Transverse colon (tissue), 4 donors: ENCODE measurements around the gene OSBPL9. TPM values are rescaled to one million over a fixed set of nuclear protein-coding genes. Genes with fewer than 3 reads are reported as not detected.

ENCODE experiments used
- DNase-seq: peaks from one replicate; pipeline ENCODE4 v3.0.0-alpha.2; 2019
- H3K27ac ChIP-seq, 4 donors: fragments of 200-600 bp; sonication (generic); 2 replicates each; pipeline ENCODE4 v1.5.1; 2016 to 2018; ENCODE audit warnings: inconsistent platforms in 4 of 4
- H3K27me3 ChIP-seq: fragments of 200-600 bp; sonication (generic); 2 replicates; pipeline ENCODE4 v1.5.1; 2017; ENCODE audit warnings: inconsistent platforms
- H3K36me3 ChIP-seq, 4 donors: fragments of 200-600 bp; sonication (generic); 2 replicates each; pipeline ENCODE4 v1.5.1; 2017 to 2019; ENCODE audit warnings: inconsistent platforms in 4 of 4
- H3K4me1 ChIP-seq, 4 donors: fragments of 200-600 bp; sonication (generic); 2 replicates each; pipeline ENCODE4 v1.5.1; 2017 to 2020; ENCODE audit warnings: inconsistent platforms in 4 of 4
- H3K4me3 ChIP-seq, 4 donors: fragments of 200-600 bp; sonication (generic); 1 replicate in 1 of 4; 2 replicates in 3 of 4; pipeline versions ENCODE4 v1.5.1 to v1.6.1; 2017 to 2019; ENCODE audit warnings: inconsistent platforms in 4 of 4
- H3K9me3 ChIP-seq, 2 donors: fragments of 200-600 bp; sonication (generic); 2 replicates each; pipeline ENCODE4 v1.5.1; 2017 to 2019; ENCODE audit warnings: inconsistent platforms in 2 of 2
- CTCF ChIP-seq, 5 experiments: fragments of 200-600 bp in 3 of 5; fragments of 450-650 bp in 2 of 5; sonication (generic) in 3 of 5; IDR thresholded peaks; 1 replicate in 2 of 5; 2 replicates in 3 of 5; pipeline ENCODE4 v1.5.1; 2016 to 2017; ENCODE audit warnings: antibody characterized with exemption in 5 of 5, inconsistent platforms in 3 of 5, mild to moderate bottlenecking in 2 of 5, moderate library complexity in 1 of 5
- EP300 ChIP-seq: sonication (generic); formaldehyde crosslinking; IDR thresholded peaks from one replicate; pipeline ENCODE4 v1.6.1; 2017; ENCODE audit warnings: antibody characterized with exemption, low read depth
- POLR2A ChIP-seq: fragments of 450-650 bp; IDR thresholded peaks from one replicate; pipeline ENCODE4 v1.6.1; 2016; ENCODE audit warnings: antibody characterized with exemption, mild to moderate bottlenecking, moderate library complexity
- POLR2AphosphoS5 ChIP-seq, 3 donors: sonication (generic); formaldehyde crosslinking; IDR thresholded peaks; one replicate each; pipeline ENCODE4 v1.6.1; 2016; ENCODE audit warnings: antibody characterized with exemption in 3 of 3
- WGBS, 2 donors: methylation state at CpG; one replicate each; pipeline ENCODE4 v1.1.5; 2018; ENCODE audit warnings: low coverage in 1 of 2; 5-methylcytosine and 5-hydroxymethylcytosine counted together
- in situ Hi-C, 4 donors: fragments of 200-750 bp; cut with MboI; loops; one replicate each; pipeline versions ENCODE4 v1.15.0 to v1.15.1; 2017; ENCODE audit warnings: low sequenced_read_pairs in 3 of 4, low pct_ligation_motif_present in 1 of 4, low pct_unique_long_range_greater_than_20kb in 1 of 4
- intact Hi-C: fragments of 100-400 bp; cut with DNase I; formaldehyde crosslinking; loops from one replicate; pipeline ENCODE4 v1.15.1; 2023; ENCODE audit warnings: low total_unique reads
- total RNA-seq, 4 donors: library from RNA; depleted of rRNA; stranded (reverse); fragments of >200 nt; gene quantifications; one replicate each; pipeline ENCODE4 v1.1.0, GENCODE V29; 2016

Gene OSBPL9
- total RNA-seq, 4 donors from 2014 or later = 56.1 to 82.1 (median 65.4) TPM

- TF ChIP-seq POLR2A (no peak), CTCF (IDR thresholded peaks at IDR 0.05) (no peak), EP300 (no peak), POLR2AphosphoS5 (IDR thresholded peaks at IDR 0.05) (no peak)
- Histone ChIP-seq H3K4me3 (no peak overlapping the region), H3K27ac (peak overlapping the region in 1 of 4 donors; percentile 66), H3K9me3 (no peaks in the 10 kb centered on the region), H3K27me3 (no peaks in the 10 kb centered on the region), H3K4me1 (peaks cover 15 to 31% (median 17%) of the 10 kb centered on the region in 4 donors), H3K36me3 (peaks cover 0 to 6% (median 0%) of the 10 kb centered on the region in 4 donors)
- DNase-seq = no peak
- 92 to 100% methylated on average over 1 of the region's 1 CpG for WGBS, 2 donors
- in situ Hi-C loops = no loop called here
- intact Hi-C loops = no loop called here
Measured at GRCh38 chr1:51650198-51650597, 33.3 kb downstream of the OSBPL9 start.

- intact Hi-C loops = no loop called here
- Histone ChIP-seq H3K4me3 (no peak overlapping the region), H3K9me3 (no peaks in the 10 kb centered on the region), H3K4me1 (peaks cover 15 to 31% (median 17%) of the 10 kb centered on the region in 4 donors), H3K36me3 (peaks cover 0 to 9% (median 0%) of the 10 kb centered on the region in 4 donors), H3K27ac (no peak overlapping the region), H3K27me3 (no peaks in the 10 kb centered on the region)
- in situ Hi-C loops = no loop called here
- no peak for DNase-seq
- TF ChIP-seq POLR2A (no peak), POLR2AphosphoS5 (IDR thresholded peaks at IDR 0.05) (no peak), CTCF (IDR thresholded peaks at IDR 0.05) (no peak), EP300 (no peak)
- 97 to 100% methylated on average over 3 of the region's 3 CpGs for WGBS, 2 donors
Measured at GRCh38 chr1:51651552-51651942, 34.7 kb downstream of the OSBPL9 start.

GRCh38 chr1:51652599-51652998 is 35.7 kb downstream of the OSBPL9 start:
- in situ Hi-C loops = no loop called here
- no peak for TF ChIP-seq EP300
- no peak for TF ChIP-seq POLR2A
- no peak for TF ChIP-seq POLR2AphosphoS5 (IDR thresholded peaks at IDR 0.05)
- no peak for TF ChIP-seq CTCF (IDR thresholded peaks at IDR 0.05)
- H3K36me3 ChIP-seq = peaks cover 0 to 9% (median 0%) of the 10 kb centered on the region in 4 donors
- intact Hi-C loops = no loop called here
- H3K27ac ChIP-seq = no peak overlapping the region
- no peaks in the 10 kb centered on the region for H3K9me3 ChIP-seq
- H3K4me1 ChIP-seq = peaks cover 15 to 28% (median 16%) of the 10 kb centered on the region in 4 donors
- DNase-seq = no peak
- H3K27me3 ChIP-seq = no peaks in the 10 kb centered on the region
- H3K4me3 ChIP-seq = no peak overlapping the region

- intact Hi-C loops = no loop called here
- in situ Hi-C loops = no loop called here
- Histone ChIP-seq H3K27me3 (no peaks in the 10 kb centered on the region), H3K36me3 (peaks cover 0 to 9% (median 0%) of the 10 kb centered on the region in 4 donors), H3K27ac (no peak overlapping the region), H3K9me3 (no peaks in the 10 kb centered on the region), H3K4me1 (peaks cover 11 to 23% (median 12%) of the 10 kb centered on the region in 4 donors), H3K4me3 (no peak overlapping the region)
- TF ChIP-seq POLR2AphosphoS5 (IDR thresholded peaks at IDR 0.05) (no peak), CTCF (IDR thresholded peaks at IDR 0.05) (no peak), EP300 (no peak), POLR2A (no peak)
- no peak for DNase-seq
Measured at GRCh38 chr1:51653127-51653526, 36.2 kb downstream of the OSBPL9 start.
